IPS-20b (cell line): ENCODE data around the gene XYLB.

Experiments
- H3K27ac ChIP-seq: one replicate; pipeline ENCODE4 v1.5.1; 2013; ENCODE audit warnings: low read length
- H3K27me3 ChIP-seq: 2 replicates; pipeline ENCODE4 v1.6.1; 2013; ENCODE audit warnings: mild to moderate bottlenecking, low read length, inconsistent platforms; ENCODE audit not compliant: insufficient read depth
- H3K36me3 ChIP-seq: 2 replicates; pipeline ENCODE4 v1.6.1; 2013; ENCODE audit warnings: low read depth, mild to moderate bottlenecking, inconsistent platforms, low read length, moderate library complexity; ENCODE audit not compliant: insufficient read depth
- H3K4me1 ChIP-seq: 2 replicates; pipeline ENCODE4 v1.6.1; 2013; ENCODE audit warnings: mild to moderate bottlenecking, control low read depth, inconsistent platforms, low read length, moderate library complexity; ENCODE audit not compliant: insufficient read depth
- H3K4me3 ChIP-seq: 2 replicates; pipeline ENCODE4 v1.5.1; 2013; ENCODE audit warnings: mild to moderate bottlenecking, low read length, inconsistent platforms
- H3K9ac ChIP-seq: 2 replicates; pipeline ENCODE4 v1.6.1; 2013; ENCODE audit warnings: low read depth, mild to moderate bottlenecking, inconsistent platforms, low read length, moderate library complexity
- H3K9me3 ChIP-seq: 2 replicates; pipeline ENCODE4 v1.6.1; 2013; ENCODE audit warnings: mild to moderate bottlenecking, low read depth, low read length, inconsistent platforms; ENCODE audit not compliant: insufficient read depth

Gene XYLB

GRCh38 chr3:38353151-38353550 is 6.6 kb downstream of the XYLB start:
- Histone ChIP-seq H3K27me3 (peaks cover 2% of the 10 kb centered on the region; the same call in 1 of the 2 replicates), H3K4me1 (no peaks in the 10 kb centered on the region), H3K9me3 (no peaks in the 10 kb centered on the region), H3K27ac (no peak overlapping the region), H3K4me3 (no peak overlapping the region), H3K9ac (no peak overlapping the region), H3K36me3 (peaks cover 8% of the 10 kb centered on the region; the same call in 1 of the 2 replicates)

- H3K9me3 ChIP-seq = peaks cover 5% of the 10 kb centered on the region
- peaks cover 12% of the 10 kb centered on the region; the same call in 1 of the 2 replicates for H3K36me3 ChIP-seq
- H3K27me3 ChIP-seq = no peaks in the 10 kb centered on the region
- no peak overlapping the region for H3K27ac ChIP-seq
- no peak overlapping the region for H3K9ac ChIP-seq
- no peak overlapping the region for H3K4me3 ChIP-seq
- no peaks in the 10 kb centered on the region for H3K4me1 ChIP-seq
Observed at GRCh38 chr3:38354588-38355330, 8.2 kb downstream of the XYLB start.

GRCh38 chr3:38359038-38359437 is 12.5 kb downstream of the XYLB start:
- H3K9ac ChIP-seq = no peak overlapping the region
- no peaks in the 10 kb centered on the region for H3K27me3 ChIP-seq
- H3K36me3 ChIP-seq = peaks cover 23% of the 10 kb centered on the region; the same call in 1 of the 2 replicates
- H3K4me3 ChIP-seq = no peak overlapping the region
- no peak overlapping the region for H3K27ac ChIP-seq
- H3K9me3 ChIP-seq = peaks cover 5% of the 10 kb centered on the region
- no peaks in the 10 kb centered on the region for H3K4me1 ChIP-seq

GRCh38 chr3:38360345-38360744 is 13.8 kb downstream of the XYLB start:
- H3K27ac ChIP-seq = no peak overlapping the region
- H3K9me3 ChIP-seq = peaks cover 5% of the 10 kb centered on the region
- no peak overlapping the region for H3K4me3 ChIP-seq
- H3K36me3 ChIP-seq = peaks cover 25% of the 10 kb centered on the region; the same call in 1 of the 2 replicates
- H3K9ac ChIP-seq = no peak overlapping the region
- H3K27me3 ChIP-seq = no peaks in the 10 kb centered on the region
- H3K4me1 ChIP-seq = no peaks in the 10 kb centered on the region

GRCh38 chr3:38361496-38361895 is 14.9 kb downstream of the XYLB start:
- peaks cover 24% of the 10 kb centered on the region; the same call in 1 of the 2 replicates for H3K36me3 ChIP-seq
- no peaks in the 10 kb centered on the region for H3K4me1 ChIP-seq
- H3K4me3 ChIP-seq = no peak overlapping the region
- H3K27me3 ChIP-seq = no peaks in the 10 kb centered on the region
- H3K9me3 ChIP-seq = peaks cover 5% of the 10 kb centered on the region
- no peak overlapping the region for H3K9ac ChIP-seq
- no peak overlapping the region for H3K27ac ChIP-seq

- no peak overlapping the region for H3K9ac ChIP-seq
- no peaks in the 10 kb centered on the region for H3K27me3 ChIP-seq
- H3K9me3 ChIP-seq = peaks cover 5% of the 10 kb centered on the region
- no peak overlapping the region for H3K27ac ChIP-seq
- no peak overlapping the region for H3K4me3 ChIP-seq
- H3K36me3 ChIP-seq = peaks cover 17% of the 10 kb centered on the region; the same call in 1 of the 2 replicates
- no peaks in the 10 kb centered on the region for H3K4me1 ChIP-seq
Observed at GRCh38 chr3:38362825-38363224, 16.2 kb downstream of the XYLB start.

- Histone ChIP-seq H3K27ac (no peak overlapping the region), H3K4me3 (no peak overlapping the region), H3K4me1 (no peaks in the 10 kb centered on the region), H3K9ac (no peak overlapping the region), H3K9me3 (peaks cover 5% of the 10 kb centered on the region; the same call in 1 of the 2 replicates), H3K36me3 (peaks cover 13% of the 10 kb centered on the region; the same call in 1 of the 2 replicates), H3K27me3 (no peaks in the 10 kb centered on the region)
Observed at GRCh38 chr3:38364721-38365400, 18.3 kb downstream of the XYLB start.

GRCh38 chr3:38365469-38366062 is 19.0 kb downstream of the XYLB start:
- peaks cover 5% of the 10 kb centered on the region; the same call in 1 of the 2 replicates for H3K9me3 ChIP-seq
- H3K9ac ChIP-seq = no peak overlapping the region
- no peak overlapping the region for H3K4me3 ChIP-seq
- H3K27ac ChIP-seq = no peak overlapping the region
- peaks cover 12% of the 10 kb centered on the region; the same call in 1 of the 2 replicates for H3K36me3 ChIP-seq
- no peaks in the 10 kb centered on the region for H3K4me1 ChIP-seq
- H3K27me3 ChIP-seq = no peaks in the 10 kb centered on the region

- Histone ChIP-seq H3K9me3 (peaks cover 5% of the 10 kb centered on the region; the same call in 1 of the 2 replicates), H3K27ac (no peak overlapping the region), H3K36me3 (peaks cover 12% of the 10 kb centered on the region; the same call in 1 of the 2 replicates), H3K9ac (no peak overlapping the region), H3K4me1 (no peaks in the 10 kb centered on the region), H3K4me3 (no peak overlapping the region), H3K27me3 (no peaks in the 10 kb centered on the region)
Observed at GRCh38 chr3:38366082-38366481, 19.5 kb downstream of the XYLB start.

GRCh38 chr3:38367779-38368178 is 21.2 kb downstream of the XYLB start:
- Histone ChIP-seq H3K9ac (no peak overlapping the region), H3K9me3 (peaks cover 5% of the 10 kb centered on the region; the same call in 1 of the 2 replicates), H3K36me3 (peaks cover 12% of the 10 kb centered on the region; the same call in 1 of the 2 replicates), H3K27me3 (no peaks in the 10 kb centered on the region), H3K27ac (no peak overlapping the region), H3K4me3 (no peak overlapping the region), H3K4me1 (no peaks in the 10 kb centered on the region)

GRCh38 chr3:38368238-38368637 is 21.7 kb downstream of the XYLB start:
- no peak overlapping the region for H3K9ac ChIP-seq
- H3K9me3 ChIP-seq = peaks cover 5% of the 10 kb centered on the region; the same call in 1 of the 2 replicates
- no peak overlapping the region for H3K27ac ChIP-seq
- no peaks in the 10 kb centered on the region for H3K27me3 ChIP-seq
- H3K4me1 ChIP-seq = no peaks in the 10 kb centered on the region
- H3K4me3 ChIP-seq = no peak overlapping the region
- H3K36me3 ChIP-seq = peaks cover 12% of the 10 kb centered on the region; the same call in 1 of the 2 replicates
